CD4-positive, alpha-beta T cell treated with Interferon alpha-2 for 1 hour (primary cell): ENCODE measurements around the gene DNAJB8.

ENCODE experiments used
- DNase-seq, 2 donors: peaks; one replicate each; pipeline ENCODE4 v3.0.0-alpha.2; 2020 to 2022

DNAJB8 gene

GRCh38 chr3:128482666-128483656, 16.3 kb upstream of the DNAJB8 start:
- no peak for DNase-seq

- DNase-seq = no peak
These were observed 15.5 kb upstream of the DNAJB8 start for GRCh38 chr3:128482175-128482574.

DNA sequence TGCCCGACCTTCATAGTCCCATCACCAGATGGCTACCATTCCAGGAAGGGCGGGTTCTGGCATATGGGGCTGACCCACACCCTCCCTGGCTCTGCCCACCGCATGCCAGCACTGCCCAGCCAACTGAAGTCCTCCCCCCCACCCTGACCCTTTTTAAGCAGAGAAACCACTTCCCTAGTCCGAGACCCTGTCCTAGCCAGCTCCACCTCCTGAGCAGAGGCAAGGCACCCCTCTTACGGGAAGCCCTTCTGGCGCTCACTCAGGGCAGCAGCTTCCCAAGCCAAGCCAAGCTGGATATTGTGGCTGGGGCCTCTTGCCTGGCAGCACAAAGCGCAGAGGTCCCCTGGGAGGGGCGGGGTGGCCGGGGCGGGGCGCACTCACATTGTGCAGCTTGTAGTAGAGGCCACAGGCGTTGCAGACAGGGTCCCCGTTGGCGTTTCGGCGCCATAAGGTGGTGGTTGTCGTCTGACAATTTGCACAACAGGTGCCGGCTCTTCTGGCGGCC, 14.8 kb upstream of the DNAJB8 start:
- DNase-seq = no peak

DNA sequence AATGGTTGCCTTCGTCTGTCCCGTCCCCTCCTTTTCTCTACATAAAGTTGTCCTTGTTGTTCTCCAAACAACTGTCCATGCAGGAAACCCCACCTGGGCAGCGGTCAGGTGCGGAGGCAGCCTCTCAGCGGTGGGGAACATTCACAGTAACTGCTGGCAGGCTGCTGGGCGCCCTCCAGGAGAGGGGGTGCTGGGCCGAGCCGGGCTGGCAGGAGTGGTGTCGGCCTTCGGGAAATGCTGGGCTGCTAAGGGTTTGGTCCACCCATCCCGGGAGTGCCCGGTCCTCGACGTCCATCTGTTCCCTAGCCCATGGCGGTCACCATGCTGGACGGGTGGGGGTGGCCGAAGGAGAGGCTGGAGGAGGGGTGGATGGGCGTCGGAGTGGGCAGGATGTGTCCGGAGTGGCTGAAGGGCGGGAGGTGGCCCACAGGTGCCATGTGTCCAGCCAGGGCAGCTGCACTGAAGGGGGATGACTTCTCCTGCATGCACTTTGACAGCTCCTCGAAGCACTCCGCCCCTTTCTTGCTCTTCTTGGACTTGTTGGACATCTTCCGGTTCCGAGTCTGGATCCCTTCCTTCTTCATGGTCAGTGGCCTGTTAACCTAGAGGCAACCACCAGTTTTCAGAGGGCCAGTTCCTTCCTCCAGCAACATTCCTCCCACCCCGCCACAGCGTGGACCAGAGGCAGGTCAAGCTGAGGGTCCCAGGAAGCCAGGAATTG, 14.2 kb upstream of the DNAJB8 start:
- DNase-seq = no peak

DNA sequence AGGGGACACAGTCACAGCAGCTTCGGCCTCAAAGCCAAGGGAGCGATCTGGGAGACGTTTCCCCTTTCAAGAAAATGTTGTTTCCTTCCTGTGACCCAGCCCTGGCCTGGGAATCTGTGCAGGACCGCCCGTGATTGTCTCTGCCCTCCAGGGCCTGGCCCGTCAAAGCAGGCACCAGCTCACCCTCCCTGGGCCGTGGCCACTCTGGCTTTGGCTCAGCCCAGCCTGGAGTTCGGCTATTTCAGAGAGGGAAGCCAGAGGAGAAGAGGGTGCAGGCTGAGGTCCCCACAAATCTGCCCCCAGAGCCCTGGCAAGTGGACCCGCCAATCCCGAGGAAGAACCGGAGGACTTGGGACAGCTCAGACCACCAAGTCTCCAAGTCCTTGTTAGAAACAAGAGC, 13.6 kb upstream of the DNAJB8 start:
- DNase-seq = no peak

DNA sequence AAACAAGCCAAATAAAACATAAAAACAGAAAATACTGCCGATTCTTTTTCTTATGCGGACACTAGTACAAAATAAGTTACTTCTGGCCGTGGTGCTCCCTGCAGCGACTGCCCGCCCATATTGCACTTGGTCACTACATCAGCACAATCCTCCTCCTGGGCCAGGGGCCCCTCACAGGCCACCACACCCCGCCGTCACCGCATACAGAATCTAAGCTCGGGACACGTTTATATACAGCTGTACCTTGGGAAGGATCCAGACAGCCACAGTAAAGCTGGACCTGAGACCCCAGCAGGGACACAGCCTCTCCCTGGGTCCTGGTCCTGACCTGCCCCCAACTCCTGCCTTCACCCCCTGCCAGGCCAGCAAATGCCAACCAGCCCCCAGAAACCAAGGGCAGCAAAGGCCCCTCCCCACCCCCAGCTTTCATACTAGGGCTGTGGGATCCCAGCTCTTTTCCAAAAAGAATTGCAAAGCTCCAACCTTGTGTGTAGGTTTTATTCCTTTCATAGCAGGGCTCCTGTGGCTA, 12.9 kb upstream of the DNAJB8 start:
- DNase-seq = no peak

DNA sequence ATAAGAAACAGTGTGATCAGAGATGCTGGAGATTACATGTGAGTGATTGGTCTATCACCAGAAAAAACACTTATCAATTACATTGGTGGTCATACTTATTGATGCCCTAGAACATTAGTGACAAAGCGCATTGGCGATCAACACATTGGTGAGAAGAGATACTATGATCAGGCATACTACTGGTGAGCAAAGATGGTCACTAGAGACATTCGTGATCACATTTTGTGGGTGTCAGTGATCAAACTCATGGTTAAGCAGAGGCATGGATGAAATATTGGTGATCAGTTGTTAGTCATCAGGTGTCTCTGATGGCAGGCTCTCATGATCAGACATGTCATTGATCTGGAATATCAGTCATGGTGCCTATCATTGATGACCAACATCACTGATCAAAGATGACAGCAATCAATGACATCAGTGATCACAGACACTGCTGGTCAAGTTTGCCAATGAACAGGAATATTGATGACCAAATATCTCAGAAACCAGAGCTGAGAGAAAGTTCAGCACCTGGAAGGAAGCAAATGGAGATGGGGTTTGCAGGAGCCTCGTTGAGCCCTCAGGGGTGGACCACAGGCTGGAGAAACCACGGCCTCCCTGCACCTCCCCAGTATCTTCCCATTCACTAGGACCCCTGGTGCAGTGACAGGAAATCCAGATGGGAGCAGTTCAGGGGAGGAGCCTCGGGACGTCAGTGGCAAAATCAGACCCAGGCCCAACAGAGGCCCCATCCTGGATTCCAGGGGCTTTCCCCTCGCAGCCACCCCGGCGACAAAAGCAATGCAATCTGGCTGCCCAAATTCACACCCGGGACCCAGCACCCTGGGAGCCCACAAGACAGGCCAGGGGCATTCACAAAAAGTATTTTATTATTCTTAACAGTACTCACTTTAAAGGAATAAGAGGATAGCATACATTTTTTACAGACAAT, 12.2 kb upstream of the DNAJB8 start:
- DNase-seq = no peak

- DNase-seq = no peak
These were observed 10.0 kb upstream of the DNAJB8 start for GRCh38 chr3:128476659-128477058.

DNA sequence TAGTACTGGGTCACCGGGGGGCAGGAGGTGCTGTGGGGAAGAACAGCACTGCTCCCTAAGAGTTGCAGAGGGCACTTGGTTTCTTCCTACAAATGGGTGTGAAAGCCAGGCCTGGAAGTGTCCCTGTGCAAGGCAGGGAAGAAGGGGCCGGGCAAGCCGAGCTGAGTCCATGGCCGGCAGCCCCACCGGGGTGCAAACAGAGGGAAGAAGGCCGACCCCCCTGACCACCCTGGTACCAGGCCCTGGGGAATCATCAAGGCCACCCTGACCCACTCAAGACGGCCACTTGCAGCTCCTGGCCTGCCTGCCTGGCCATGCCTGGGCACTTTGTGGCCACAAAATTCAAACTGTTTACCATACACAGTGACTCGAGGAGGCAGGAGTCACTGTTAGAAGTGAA, 8.7 kb upstream of the DNAJB8 start:
- DNase-seq = no peak

DNA sequence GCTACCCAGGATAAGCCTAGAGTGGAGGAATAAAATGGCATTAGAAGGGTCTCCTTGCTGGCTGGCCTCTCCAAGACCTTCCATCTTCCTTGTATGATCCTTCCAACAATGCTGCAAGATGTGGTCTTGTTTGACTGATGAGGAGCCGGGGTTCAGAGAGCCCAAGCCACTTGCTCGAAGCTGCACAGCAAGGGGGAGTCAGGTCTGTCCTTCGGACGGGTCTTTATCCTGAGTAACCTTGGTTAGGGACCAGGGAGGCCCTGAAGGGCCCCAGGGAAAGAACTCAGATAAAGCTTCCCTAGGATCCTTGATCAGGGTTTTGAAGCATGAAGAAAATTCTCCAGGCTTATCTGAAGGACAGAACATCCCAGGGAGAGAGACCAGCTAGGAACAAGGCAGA, 7.0 kb upstream of the DNAJB8 start:
- DNase-seq = no peak

GRCh38 chr3:128473180-128473519, 6.5 kb upstream of the DNAJB8 start:
- DNase-seq = no peak

DNA sequence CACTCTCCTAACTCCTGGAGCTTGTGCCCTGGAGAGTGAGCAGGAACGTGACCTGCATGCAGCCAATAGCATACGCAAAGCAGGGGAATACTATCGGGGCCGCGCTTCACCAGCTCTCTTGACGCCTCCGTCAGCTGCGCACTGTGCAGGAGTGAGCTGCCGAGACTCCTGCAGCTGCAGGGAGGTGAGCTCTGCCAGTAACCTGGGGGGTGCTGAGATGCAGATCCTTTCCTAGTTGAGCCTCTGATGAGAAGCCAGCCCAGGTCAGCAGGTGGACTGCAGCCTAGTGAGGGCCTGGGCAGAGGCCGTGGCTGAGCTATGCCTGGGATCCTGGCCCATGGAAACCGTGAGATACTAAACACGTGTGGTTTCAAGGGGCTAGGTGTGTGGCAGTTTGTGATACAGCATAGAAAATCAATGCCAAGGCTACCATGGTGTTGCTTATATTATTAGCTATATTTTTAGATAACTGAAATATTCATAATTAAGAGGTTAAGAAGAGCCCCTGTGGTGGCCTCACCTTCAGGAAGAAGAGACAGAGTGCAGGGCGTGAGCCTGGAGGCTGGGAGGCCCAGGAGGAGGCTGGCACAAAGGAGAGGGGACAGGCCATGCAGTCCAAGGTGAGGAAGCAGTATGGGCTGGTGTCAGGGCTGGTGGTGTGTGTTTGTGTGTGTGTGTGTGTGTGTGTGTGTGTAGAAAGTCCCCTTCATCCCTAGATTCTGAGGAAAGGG, 5.9 kb upstream of the DNAJB8 start:
- DNase-seq = no peak

DNA sequence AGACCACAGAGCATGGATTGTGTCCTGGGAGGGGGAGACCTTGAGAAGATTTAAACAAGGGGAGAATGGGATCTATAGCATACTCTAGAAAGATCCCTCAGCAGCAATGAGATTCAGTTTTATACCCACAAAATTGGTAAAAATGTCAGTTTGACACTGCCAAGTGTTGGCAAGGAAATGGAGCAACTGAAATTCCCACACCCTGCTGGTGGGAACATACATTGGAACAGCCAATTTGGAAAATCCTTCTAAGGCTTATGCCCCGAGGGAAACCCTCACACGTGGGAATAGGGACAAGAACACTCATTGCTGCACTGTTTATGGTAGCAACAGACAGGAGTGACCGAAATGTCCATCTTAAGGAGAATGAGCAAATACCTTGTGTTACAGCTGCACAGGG, 5.0 kb upstream of the DNAJB8 start:
- DNase-seq = no peak

DNA sequence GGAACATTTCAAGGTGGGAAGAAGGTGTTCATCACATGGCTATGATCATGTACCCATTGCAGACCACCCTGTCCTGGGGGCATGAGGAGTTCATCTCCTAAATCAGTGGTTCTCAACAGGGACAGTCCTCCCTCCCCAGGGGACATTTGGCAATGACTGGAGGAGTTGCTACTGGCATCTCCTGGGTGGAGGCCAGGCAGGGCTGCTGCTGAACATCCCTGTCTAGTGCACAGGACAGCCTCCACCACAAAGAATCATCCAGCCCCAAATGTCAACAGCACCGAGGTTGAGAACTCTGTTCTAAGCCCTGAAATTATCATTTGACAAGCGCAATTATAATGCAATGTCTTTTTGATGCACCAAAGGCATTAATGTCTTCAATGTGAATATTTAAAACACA, 4.4 kb upstream of the DNAJB8 start:
- DNase-seq = no peak

- DNase-seq = no peak
These were observed 3.6 kb upstream of the DNAJB8 start for GRCh38 chr3:128470134-128470899.

DNA sequence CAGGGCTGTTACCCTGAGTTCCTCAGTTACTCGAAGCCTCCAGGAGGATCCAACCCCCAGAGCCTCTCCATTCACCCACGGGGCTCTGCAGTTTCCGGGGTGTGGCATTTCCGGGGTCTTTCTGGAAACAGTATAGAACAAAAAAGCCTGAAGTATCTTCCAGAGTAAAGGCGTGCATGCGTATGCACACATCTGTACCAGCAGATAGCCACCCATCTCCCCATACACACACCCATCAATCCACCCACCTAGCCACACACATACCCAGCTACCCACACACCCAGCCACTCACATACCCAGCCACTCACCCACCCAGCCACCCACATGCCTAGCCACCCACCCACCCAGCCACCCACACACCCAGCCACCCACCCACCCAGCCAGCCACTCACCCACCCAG, 2.9 kb upstream of the DNAJB8 start:
- DNase-seq = no peak

DNA sequence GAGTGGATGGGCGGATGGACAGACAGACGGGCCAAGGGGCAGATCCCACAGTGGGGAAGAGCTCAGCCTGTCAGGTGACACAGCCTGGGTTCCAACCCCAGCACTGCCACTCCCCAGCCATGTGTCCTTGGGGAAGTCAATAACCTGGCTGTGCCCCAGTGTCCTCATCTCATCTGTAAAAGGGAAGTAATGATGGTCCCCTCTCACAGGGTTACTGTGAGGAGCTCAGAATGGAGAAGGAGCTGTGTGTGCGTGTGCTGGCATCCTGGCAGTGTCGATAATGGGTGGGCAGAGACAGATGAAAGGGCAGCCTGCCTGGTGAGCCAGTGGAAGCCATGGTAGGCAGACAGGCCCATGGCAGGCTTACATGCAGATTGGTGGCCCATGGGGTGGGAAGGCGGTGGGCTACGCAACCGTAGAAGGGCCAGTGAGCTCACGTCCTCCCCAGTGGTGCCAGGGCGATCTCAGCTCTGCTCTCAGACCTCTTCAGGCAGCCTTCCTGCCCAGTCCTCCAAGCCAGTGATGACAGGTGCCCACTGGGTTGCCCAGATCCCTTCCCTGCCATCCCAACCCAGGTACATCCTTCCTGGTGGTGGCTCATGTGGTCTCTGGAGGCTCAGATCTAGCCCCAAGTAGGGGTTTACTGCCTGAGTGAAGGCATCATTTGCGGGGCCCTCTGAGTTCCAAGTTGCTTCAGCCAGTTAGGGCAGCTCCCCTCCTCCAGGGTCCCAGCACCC, 2.3 kb upstream of the DNAJB8 start:
- no peak for DNase-seq

GRCh38 chr3:128468285-128468790, 1.6 kb upstream of the DNAJB8 start:
- DNase-seq = no peak

DNA sequence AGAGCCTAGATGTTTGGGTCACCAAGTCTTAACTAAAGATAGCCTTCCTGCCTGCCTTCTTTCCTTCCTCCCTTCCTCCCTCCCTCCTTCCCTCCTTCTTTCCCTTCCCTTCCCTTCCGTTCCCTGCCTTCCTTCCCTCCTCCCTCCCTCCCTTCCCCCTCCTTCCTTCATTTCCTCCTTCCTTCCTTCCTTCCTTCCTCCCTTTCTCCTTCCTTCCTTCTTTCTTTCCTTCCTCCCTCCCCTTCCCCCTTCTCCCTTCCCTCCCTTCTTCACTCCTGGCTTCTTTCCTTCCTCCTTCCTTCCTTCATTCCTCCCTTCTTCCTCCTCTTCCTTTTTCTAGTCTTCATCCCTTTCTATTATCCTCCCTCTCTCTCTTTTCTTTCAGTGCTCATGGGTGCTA, 2.0 kb downstream of the DNAJB8 start:
- no peak for DNase-seq

DNA sequence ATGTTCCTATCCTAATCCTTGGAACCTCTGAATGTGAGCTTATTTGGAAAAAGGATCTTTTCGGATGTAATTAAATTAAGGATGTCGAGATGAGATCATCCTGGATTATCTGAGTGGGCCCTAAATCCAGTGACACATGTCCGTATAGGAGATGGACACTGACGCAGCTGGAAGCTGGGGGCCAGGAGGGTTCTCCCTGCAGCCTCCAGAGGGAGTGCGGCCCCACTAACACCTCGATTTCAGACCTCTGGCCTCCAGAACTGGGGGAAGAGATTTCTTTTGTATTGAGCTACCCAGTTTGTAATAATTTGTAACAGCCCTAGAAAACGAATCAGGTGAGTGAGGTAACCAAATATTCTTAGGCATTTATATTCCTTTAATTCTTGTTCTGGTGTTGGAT, 2.5 kb downstream of the DNAJB8 start:
- no peak for DNase-seq
